Hepatocyte (in vitro differentiated cells): ENCODE results near the gene ADCY2. TPM values are rescaled to one million over a fixed set of nuclear protein-coding genes. Genes with fewer than 3 reads are reported as not detected.

ENCODE experiments used
- DNase-seq: peaks from one replicate; pipeline ENCODE4 v3.0.0-alpha.2; 2016; ENCODE audit warnings: low spot score
- H2AFZ ChIP-seq: fragments of 200-600 bp; sonication (generic); 2 replicates; pipeline ENCODE4 v1.6.0; 2016; ENCODE audit warnings: antibody characterized with exemption, mild to moderate bottlenecking
- H3K27ac ChIP-seq: fragments of 200-600 bp; sonication (generic); 2 replicates; pipeline ENCODE4 v1.5.1; 2016; ENCODE audit warnings: mild to moderate bottlenecking
- H3K27me3 ChIP-seq: fragments of 200-600 bp; sonication (generic); 2 replicates; pipeline ENCODE4 v1.6.1; 2016
- H3K36me3 ChIP-seq: fragments of 200-600 bp; sonication (generic); replicated peaks from 2 replicates; pipeline ENCODE4 v1.5.1; 2016; ENCODE audit warnings: low read depth; ENCODE audit not compliant: insufficient read depth
- H3K4me1 ChIP-seq: fragments of 200-600 bp; sonication (generic); 2 replicates; pipeline ENCODE4 v1.5.1; 2016; ENCODE audit warnings: mild to moderate bottlenecking, moderate library complexity; ENCODE audit not compliant: insufficient read depth
- H3K4me2 ChIP-seq: fragments of 200-600 bp; sonication (generic); 2 replicates; pipeline ENCODE4 v1.6.0; 2016
- H3K4me3 ChIP-seq: fragments of 200-600 bp; sonication (generic); 2 replicates; pipeline ENCODE4 v1.5.1; 2016; ENCODE audit warnings: mild to moderate bottlenecking
- H3K79me2 ChIP-seq: fragments of 200-600 bp; sonication (generic); 2 replicates; pipeline ENCODE4 v1.6.0; 2017; ENCODE audit warnings: mild to moderate bottlenecking
- H3K9me2 ChIP-seq: fragments of 200-600 bp; sonication (generic); replicated peaks from 2 replicates; pipeline ENCODE4 v1.6.0; 2017; ENCODE audit warnings: mild to moderate bottlenecking; ENCODE audit not compliant: insufficient read depth
- H3K9me3 ChIP-seq: fragments of 200-600 bp; sonication (generic); 2 replicates; pipeline ENCODE4 v1.5.1; 2016; ENCODE audit warnings: low read depth, mild to moderate bottlenecking
- H4K20me1 ChIP-seq: fragments of 200-600 bp; sonication (generic); 2 replicates; pipeline ENCODE4 v1.6.0; 2016; ENCODE audit warnings: mild to moderate bottlenecking; ENCODE audit not compliant: insufficient read depth, poor library complexity, severe bottlenecking
- EZH2 ChIP-seq: fragments of 200-600 bp; sonication (generic); IDR thresholded peaks from 2 replicates; pipeline ENCODE4 v1.6.1; 2016; ENCODE audit warnings: antibody characterized with exemption, mild to moderate bottlenecking, borderline replicate concordance
- EZH2phosphoT487 ChIP-seq: fragments of 200-600 bp; sonication (generic); IDR thresholded peaks from one replicate; pipeline ENCODE4 v1.6.1; 2018; ENCODE audit warnings: antibody characterized with exemption, mild to moderate bottlenecking, low read depth, moderate library complexity; ENCODE audit not compliant: unreplicated experiment, severe bottlenecking
- WGBS: methylation state at CpG from one replicate; pipeline ENCODE4 v1.1.6; 2016; ENCODE audit warnings: low lambda C conversion rate; ENCODE audit errors: missing lambda C conversion rate; 5-methylcytosine and 5-hydroxymethylcytosine counted together
- polyA plus RNA-seq: library from polyadenylated mRNA; unstranded; fragments of >200 nt; fragmentation: Nextera tagmentation; extraction: Ambion mirVana; gene quantifications from 2 replicates; pipeline ENCODE4 v1.2.1, GENCODE V29; 2016
- total RNA-seq: library from RNA; depleted of rRNA; stranded (reverse); fragments of >200 nt; gene quantifications from 2 replicates; pipeline ENCODE4 v1.2.3, GENCODE V29; 2014
- TF ChIP-seq, protein P1 (sequence below): fragments of 200-600 bp; sonication (generic); IDR thresholded peaks from 2 replicates; pipeline ENCODE4 v1.5.1; 2016; ENCODE audit warnings: antibody characterized with exemption, mild to moderate bottlenecking; ENCODE audit not compliant: poor library complexity

ADCY2 gene
- total and polyA plus RNA-seq, 2 experiments from 2014 or later, result 3.2 to 8.5 TPM

DNA sequence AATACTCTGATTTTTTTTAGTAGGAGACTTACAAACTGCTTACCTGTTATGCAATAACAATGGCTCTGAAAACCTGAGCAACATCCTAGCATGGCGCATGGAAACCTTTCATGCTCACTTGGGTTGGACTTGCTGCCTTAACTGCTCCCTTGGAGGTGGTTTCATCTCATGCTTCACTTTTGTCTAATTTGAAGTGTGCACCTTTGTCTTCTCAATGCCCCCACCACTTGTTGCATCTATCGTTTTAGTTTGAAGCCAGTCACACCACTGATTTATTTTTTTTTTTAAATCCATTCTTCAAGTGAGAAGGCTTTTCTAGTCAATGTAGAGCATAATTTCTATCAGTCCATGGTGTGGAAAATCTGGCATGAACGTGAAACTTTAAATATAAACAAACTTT lies 391.8 kb downstream of the ADCY2 start:
- no peak for TF ChIP-seq EZH2phosphoT487
- no peak for TF ChIP-seq EZH2
- TF ChIP-seq, protein P1, sequence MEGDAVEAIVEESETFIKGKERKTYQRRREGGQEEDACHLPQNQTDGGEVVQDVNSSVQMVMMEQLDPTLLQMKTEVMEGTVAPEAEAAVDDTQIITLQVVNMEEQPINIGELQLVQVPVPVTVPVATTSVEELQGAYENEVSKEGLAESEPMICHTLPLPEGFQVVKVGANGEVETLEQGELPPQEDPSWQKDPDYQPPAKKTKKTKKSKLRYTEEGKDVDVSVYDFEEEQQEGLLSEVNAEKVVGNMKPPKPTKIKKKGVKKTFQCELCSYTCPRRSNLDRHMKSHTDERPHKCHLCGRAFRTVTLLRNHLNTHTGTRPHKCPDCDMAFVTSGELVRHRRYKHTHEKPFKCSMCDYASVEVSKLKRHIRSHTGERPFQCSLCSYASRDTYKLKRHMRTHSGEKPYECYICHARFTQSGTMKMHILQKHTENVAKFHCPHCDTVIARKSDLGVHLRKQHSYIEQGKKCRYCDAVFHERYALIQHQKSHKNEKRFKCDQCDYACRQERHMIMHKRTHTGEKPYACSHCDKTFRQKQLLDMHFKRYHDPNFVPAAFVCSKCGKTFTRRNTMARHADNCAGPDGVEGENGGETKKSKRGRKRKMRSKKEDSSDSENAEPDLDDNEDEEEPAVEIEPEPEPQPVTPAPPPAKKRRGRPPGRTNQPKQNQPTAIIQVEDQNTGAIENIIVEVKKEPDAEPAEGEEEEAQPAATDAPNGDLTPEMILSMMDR, result no peak
- H3K36me3 ChIP-seq, result no peaks in the 10 kb centered on the region
- 92% methylated on average over 3 of the region's 3 CpGs for WGBS
- no peaks in the 10 kb centered on the region for H3K9me3 ChIP-seq
- no peak overlapping the region for H3K4me3 ChIP-seq
- H3K27me3 ChIP-seq, result no peaks in the 10 kb centered on the region
- no peak overlapping the region for H2AFZ ChIP-seq
- no peaks in the 10 kb centered on the region for H3K9me2 ChIP-seq
- H3K79me2 ChIP-seq, result no peaks in the 10 kb centered on the region
- no peak for DNase-seq
- H4K20me1 ChIP-seq, result no peaks in the 10 kb centered on the region
- H3K4me1 ChIP-seq, result no peaks in the 10 kb centered on the region
- H3K4me2 ChIP-seq, result no peak overlapping the region
- H3K27ac ChIP-seq, result no peak overlapping the region

DNA sequence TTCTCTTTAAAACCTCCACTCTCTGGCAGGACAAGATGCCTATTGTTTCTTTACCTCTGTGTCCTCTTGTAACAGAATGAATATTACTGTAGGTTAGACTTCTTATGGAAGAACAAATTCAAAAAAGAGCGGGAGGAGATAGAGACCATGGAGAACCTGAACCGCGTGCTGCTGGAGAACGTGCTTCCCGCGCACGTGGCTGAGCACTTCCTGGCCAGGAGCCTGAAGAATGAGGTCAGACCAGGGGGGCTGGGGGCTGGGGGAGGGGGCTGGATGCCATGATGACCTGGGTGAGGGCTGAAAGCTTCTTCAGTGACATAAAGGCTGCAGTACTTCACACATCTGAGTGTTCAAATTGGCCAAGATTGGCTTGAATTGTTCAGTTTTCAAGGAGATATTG lies 393.6 kb downstream of the ADCY2 start:
- no peaks in the 10 kb centered on the region for H4K20me1 ChIP-seq
- DNase-seq, result no peak
- H3K27me3 ChIP-seq, result no peaks in the 10 kb centered on the region
- no peak overlapping the region for H3K4me2 ChIP-seq
- H3K4me1 ChIP-seq, result no peaks in the 10 kb centered on the region
- WGBS, result 94% methylated on average over 7 of the region's 7 CpGs
- no peaks in the 10 kb centered on the region for H3K79me2 ChIP-seq
- no peak overlapping the region for H3K27ac ChIP-seq
- TF ChIP-seq EZH2phosphoT487, result no peak
- no peak for TF ChIP-seq EZH2
- TF ChIP-seq, protein P1, result no peak
- H2AFZ ChIP-seq, result no peak overlapping the region
- no peak overlapping the region for H3K4me3 ChIP-seq
- no peaks in the 10 kb centered on the region for H3K9me2 ChIP-seq
- H3K36me3 ChIP-seq, result no peaks in the 10 kb centered on the region
- no peaks in the 10 kb centered on the region for H3K9me3 ChIP-seq

DNA sequence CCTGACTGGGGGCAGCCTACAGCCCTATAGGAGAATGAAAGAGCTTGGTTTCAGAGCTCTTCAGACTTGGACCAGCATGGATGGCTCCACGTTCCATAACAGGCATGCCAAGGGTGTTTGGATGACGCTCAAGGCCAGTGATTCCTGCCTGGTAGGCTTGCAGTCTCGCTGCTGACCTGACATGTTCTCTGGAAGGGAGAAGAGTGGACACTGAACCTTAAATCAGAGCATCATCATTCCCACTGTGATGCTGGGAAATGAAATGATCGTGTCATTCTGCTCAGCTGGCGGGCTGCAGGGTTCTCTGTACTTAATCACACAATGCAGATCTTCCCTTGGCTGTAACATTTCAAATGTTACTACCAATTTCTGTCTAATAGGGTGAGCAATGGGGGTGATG lies 398.0 kb downstream of the ADCY2 start:
- H3K79me2 ChIP-seq, result no peaks in the 10 kb centered on the region
- H3K4me2 ChIP-seq, result no peak overlapping the region
- DNase-seq, result no peak
- H3K9me2 ChIP-seq, result no peaks in the 10 kb centered on the region
- H3K27me3 ChIP-seq, result no peaks in the 10 kb centered on the region
- 95% methylated on average over 5 of the region's 5 CpGs for WGBS
- H2AFZ ChIP-seq, result no peak overlapping the region
- H3K27ac ChIP-seq, result no peak overlapping the region
- no peaks in the 10 kb centered on the region for H3K9me3 ChIP-seq
- H3K36me3 ChIP-seq, result no peaks in the 10 kb centered on the region
- no peak overlapping the region for H3K4me3 ChIP-seq
- no peaks in the 10 kb centered on the region for H3K4me1 ChIP-seq
- TF ChIP-seq, protein P1, result no peak
- TF ChIP-seq EZH2phosphoT487, result no peak
- TF ChIP-seq EZH2, result no peak
- no peaks in the 10 kb centered on the region for H4K20me1 ChIP-seq

DNA sequence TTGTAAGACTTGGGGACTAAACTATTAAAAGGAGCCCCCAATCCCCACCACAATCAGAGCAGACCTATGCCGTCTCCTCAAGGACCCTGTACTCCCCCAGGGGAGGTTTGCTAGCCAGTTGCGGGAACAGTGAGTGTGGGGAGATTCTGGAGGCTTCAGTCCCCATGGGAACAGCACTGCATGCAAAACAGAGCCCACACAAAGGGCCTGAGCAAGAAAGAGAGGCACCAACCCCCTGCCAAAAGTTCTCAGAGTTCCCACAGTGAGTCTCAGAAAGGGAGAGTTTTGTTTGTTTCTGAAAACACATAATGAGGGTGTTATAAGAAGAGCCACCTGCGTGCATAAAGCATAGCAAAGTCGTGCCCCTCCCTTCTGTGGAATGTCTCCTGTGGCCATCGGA lies 398.4 kb downstream of the ADCY2 start:
- Histone ChIP-seq H3K4me1 (no peaks in the 10 kb centered on the region), H3K4me3 (no peak overlapping the region), H3K79me2 (no peaks in the 10 kb centered on the region), H3K4me2 (no peak overlapping the region), H3K27me3 (no peaks in the 10 kb centered on the region), H4K20me1 (no peaks in the 10 kb centered on the region), H3K36me3 (no peaks in the 10 kb centered on the region), H3K27ac (no peak overlapping the region), H3K9me3 (no peaks in the 10 kb centered on the region), H3K9me2 (no peaks in the 10 kb centered on the region), H2AFZ (no peak overlapping the region)
- TF ChIP-seq EZH2phosphoT487 (no peak), EZH2 (no peak)
- TF ChIP-seq, protein P1, result no peak
- WGBS, result 64% methylated on average over 5 of the region's 5 CpGs
- DNase-seq, result no peak
